NK-92 (cell line): ENCODE results near the gene SPDYC.

Experiments
- DNase-seq: peaks from one replicate; lab custom pipeline; 2025; ENCODE audit not compliant: unreplicated experiment; lab: John Stamatoyannopoulos, UW

SPDYC gene

GRCh38 chr11:65170058-65170534, at the start of gene SPDYC:
Gene SPDYC, plus strand, starts transcription at chr11:65170233. Its CDS starts 1,125 bp downstream, at chr11:65171358.
- DNase-seq, result no peak

GRCh38 chr11:65120831-65121230, 49.2 kb upstream of the SPDYC start:
- no peak for DNase-seq

- no peak for DNase-seq
Measured at GRCh38 chr11:65121447-65121864, 48.6 kb upstream of the SPDYC start.

GRCh38 chr11:65121865-65122696, 48.0 kb upstream of the SPDYC start, which contains the start of the genes FAU and MRPL49:
Gene FAU, minus strand, starts transcription at chr11:65122134. Its CDS starts 321 bp downstream, at chr11:65121813.
Gene MRPL49, plus strand, starts transcription at chr11:65122321. Its CDS starts 26 bp downstream, at chr11:65122347.
- peak; percentile 89 for DNase-seq

- no peak for DNase-seq
Measured at GRCh38 chr11:65124480-65125196, 45.4 kb upstream of the SPDYC start.

- no peak for DNase-seq
Measured at GRCh38 chr11:65125197-65126056, 44.6 kb upstream of the SPDYC start.

GRCh38 chr11:65126624-65127274, 43.3 kb upstream of the SPDYC start:
- DNase-seq, result no peak

GRCh38 chr11:65127473-65128181, 42.4 kb upstream of the SPDYC start:
- no peak for DNase-seq

GRCh38 chr11:65128182-65129145, 41.6 kb upstream of the SPDYC start:
- no peak for DNase-seq

- DNase-seq, result no peak
Measured at GRCh38 chr11:65129649-65130441, 40.2 kb upstream of the SPDYC start.

- DNase-seq, result no peak
Measured at GRCh38 chr11:65130631-65131416, 39.2 kb upstream of the SPDYC start.

GRCh38 chr11:65131417-65131776, 38.6 kb upstream of the SPDYC start:
- DNase-seq, result no peak

GRCh38 chr11:65131895-65132237, 38.2 kb upstream of the SPDYC start:
- DNase-seq, result no peak

GRCh38 chr11:65132238-65132987, 37.6 kb upstream of the SPDYC start:
- DNase-seq, result no peak

GRCh38 chr11:65132988-65133700, 36.9 kb upstream of the SPDYC start:
- DNase-seq, result no peak

GRCh38 chr11:65133724-65134123, 36.3 kb upstream of the SPDYC start:
- no peak for DNase-seq
